ENCODE results near the gene INPP4B.

The INPP4B gene

GRCh38 chr4:142363686-142364085, 482.4 kb downstream of the INPP4B start:
- DNase-seq (ENCODE audit: low read depth): no peak
- TF ChIP-seq CTCF (IDR thresholded peaks at IDR 0.05; ENCODE audit: control insufficient read depth, insufficient read depth, low read depth, low read length, missing control alignments): no peak
- no peak overlapping the region for H3K4me3 ChIP-seq (ENCODE audit: control insufficient read depth, low read depth, low read length)

GRCh38 chr4:142361981-142362380, 484.1 kb downstream of the INPP4B start:
- no peak for DNase-seq (ENCODE audit: low read depth)
- no peak for TF ChIP-seq CTCF (IDR thresholded peaks at IDR 0.05; ENCODE audit: control insufficient read depth, insufficient read depth, low read depth, low read length, missing control alignments)

GRCh38 chr4:142360657-142361056, 485.4 kb downstream of the INPP4B start:
- DNase-seq (ENCODE audit: low read depth): no peak
- no peak for TF ChIP-seq CTCF (IDR thresholded peaks at IDR 0.05; ENCODE audit: control insufficient read depth, insufficient read depth, low read depth, low read length, missing control alignments)
- H3K4me3 ChIP-seq (ENCODE audit: control insufficient read depth, low read depth, low read length): no peak overlapping the region

More at GRCh38 chr4:142361981-142362380, 484.1 kb downstream of the INPP4B start:
- H3K4me3 ChIP-seq (ENCODE audit: control insufficient read depth, low read depth, low read length): no peak overlapping the region

GRCh38 chr4:142358656-142359055, 487.4 kb downstream of the INPP4B start:
- no peak for TF ChIP-seq CTCF (IDR thresholded peaks at IDR 0.05; ENCODE audit: control insufficient read depth, insufficient read depth, low read depth, low read length, missing control alignments)
- H3K4me3 ChIP-seq (ENCODE audit: control insufficient read depth, low read depth, low read length): no peak overlapping the region
- no peak for DNase-seq (ENCODE audit: low read depth)

GRCh38 chr4:142356801-142357200, 489.3 kb downstream of the INPP4B start:
- TF ChIP-seq CTCF (IDR thresholded peaks at IDR 0.05; ENCODE audit: control insufficient read depth, insufficient read depth, low read depth, low read length, missing control alignments): no peak
- H3K4me3 ChIP-seq (ENCODE audit: control insufficient read depth, low read depth, low read length): no peak overlapping the region
- DNase-seq (ENCODE audit: low read depth): no peak

GRCh38 chr4:142356118-142356759, 489.9 kb downstream of the INPP4B start:
- TF ChIP-seq CTCF (IDR thresholded peaks at IDR 0.05; ENCODE audit: control insufficient read depth, insufficient read depth, low read depth, low read length, missing control alignments): no peak
- no peak overlapping the region for H3K4me3 ChIP-seq (ENCODE audit: control insufficient read depth, low read depth, low read length)
- DNase-seq (ENCODE audit: low read depth): no peak

Data from AG09309 (cell line).